ENCODE measurements around the gene DNAJB11.

Gene DNAJB11

DNA sequence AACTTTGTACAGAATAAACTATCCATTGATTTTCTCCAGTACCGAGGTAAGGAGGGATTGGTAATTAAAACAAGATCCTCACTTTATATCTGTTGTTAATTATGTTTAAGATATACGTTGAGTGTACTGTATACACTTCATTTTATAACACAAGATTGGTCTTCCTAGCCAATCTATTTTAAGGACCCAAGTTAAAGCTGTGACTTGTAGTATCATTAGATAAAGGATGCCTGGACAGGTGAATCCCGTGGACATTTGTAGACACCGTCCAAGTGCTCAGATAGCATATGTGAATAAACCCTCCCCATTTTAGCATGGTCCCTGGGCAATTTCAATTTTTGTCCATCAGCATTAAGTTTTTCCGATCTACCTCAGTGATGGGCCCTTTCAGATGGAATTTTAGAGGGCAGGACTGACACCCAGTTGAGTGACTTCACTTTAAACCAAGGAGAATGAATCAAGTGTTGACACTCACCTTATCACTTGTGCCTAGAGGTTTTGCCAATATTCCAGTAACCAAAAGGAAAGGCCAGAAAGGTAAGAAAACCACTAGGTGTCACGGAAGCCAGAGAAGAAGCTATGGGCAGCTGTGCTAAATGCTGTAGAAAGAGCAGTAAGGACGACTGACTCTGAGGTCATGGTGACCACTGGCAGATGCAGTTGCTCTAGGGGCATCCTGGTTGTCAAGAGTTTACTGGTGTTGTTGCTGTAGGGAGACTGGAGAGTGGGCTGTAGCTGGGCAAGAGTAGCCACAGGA, 51.6 kb downstream of the DNAJB11 start:
- Histone ChIP-seq H3K4me3 (replicated peaks; ENCODE audit: insufficient read depth, low read length) (no peak overlapping the region), H3K27me3 (ENCODE audit: insufficient read depth, poor library complexity, severe bottlenecking) (peaks cover 3% of the 10 kb centered on the region), H3K27ac (replicated peaks) (no peak overlapping the region)
- no peak for DNase-seq (ENCODE audit: low read depth in 1 of 2, low spot score in 1 of 2)
- TF ChIP-seq, protein P1, sequence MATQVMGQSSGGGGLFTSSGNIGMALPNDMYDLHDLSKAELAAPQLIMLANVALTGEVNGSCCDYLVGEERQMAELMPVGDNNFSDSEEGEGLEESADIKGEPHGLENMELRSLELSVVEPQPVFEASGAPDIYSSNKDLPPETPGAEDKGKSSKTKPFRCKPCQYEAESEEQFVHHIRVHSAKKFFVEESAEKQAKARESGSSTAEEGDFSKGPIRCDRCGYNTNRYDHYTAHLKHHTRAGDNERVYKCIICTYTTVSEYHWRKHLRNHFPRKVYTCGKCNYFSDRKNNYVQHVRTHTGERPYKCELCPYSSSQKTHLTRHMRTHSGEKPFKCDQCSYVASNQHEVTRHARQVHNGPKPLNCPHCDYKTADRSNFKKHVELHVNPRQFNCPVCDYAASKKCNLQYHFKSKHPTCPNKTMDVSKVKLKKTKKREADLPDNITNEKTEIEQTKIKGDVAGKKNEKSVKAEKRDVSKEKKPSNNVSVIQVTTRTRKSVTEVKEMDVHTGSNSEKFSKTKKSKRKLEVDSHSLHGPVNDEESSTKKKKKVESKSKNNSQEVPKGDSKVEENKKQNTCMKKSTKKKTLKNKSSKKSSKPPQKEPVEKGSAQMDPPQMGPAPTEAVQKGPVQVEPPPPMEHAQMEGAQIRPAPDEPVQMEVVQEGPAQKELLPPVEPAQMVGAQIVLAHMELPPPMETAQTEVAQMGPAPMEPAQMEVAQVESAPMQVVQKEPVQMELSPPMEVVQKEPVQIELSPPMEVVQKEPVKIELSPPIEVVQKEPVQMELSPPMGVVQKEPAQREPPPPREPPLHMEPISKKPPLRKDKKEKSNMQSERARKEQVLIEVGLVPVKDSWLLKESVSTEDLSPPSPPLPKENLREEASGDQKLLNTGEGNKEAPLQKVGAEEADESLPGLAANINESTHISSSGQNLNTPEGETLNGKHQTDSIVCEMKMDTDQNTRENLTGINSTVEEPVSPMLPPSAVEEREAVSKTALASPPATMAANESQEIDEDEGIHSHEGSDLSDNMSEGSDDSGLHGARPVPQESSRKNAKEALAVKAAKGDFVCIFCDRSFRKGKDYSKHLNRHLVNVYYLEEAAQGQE (IDR thresholded peaks at IDR 0.05; ENCODE audit: insufficient replicate concordance, low read depth): no peak
- TF ChIP-seq SPI1 (IDR thresholded peaks at IDR 0.05; ENCODE audit: borderline replicate concordance, low read depth) (no peak), GABPA (IDR thresholded peaks at IDR 0.05; ENCODE audit: low read depth) (no peak), CTCF (IDR thresholded peaks at IDR 0.05; ENCODE audit: insufficient read depth, low read length) (no peak), POLR2AphosphoS5 (IDR thresholded peaks at IDR 0.05; ENCODE audit: low read depth) (no peak)

- H3K27me3 ChIP-seq (ENCODE audit: insufficient read depth, poor library complexity, severe bottlenecking): peaks cover 2% of the 10 kb centered on the region
- no peak for DNase-seq (ENCODE audit: low read depth in 1 of 2, low spot score in 1 of 2)
- no peak overlapping the region for H3K4me3 ChIP-seq (replicated peaks; ENCODE audit: insufficient read depth, low read length)
- no peak overlapping the region for H3K27ac ChIP-seq (replicated peaks)
- TF ChIP-seq POLR2AphosphoS5 (IDR thresholded peaks at IDR 0.05; ENCODE audit: low read depth) (no peak), SPI1 (IDR thresholded peaks at IDR 0.05; ENCODE audit: borderline replicate concordance, low read depth) (no peak), CTCF (IDR thresholded peaks at IDR 0.05; ENCODE audit: insufficient read depth, low read length) (no peak), GABPA (IDR thresholded peaks at IDR 0.05; ENCODE audit: low read depth) (no peak)
- TF ChIP-seq, protein P1 (IDR thresholded peaks at IDR 0.05; ENCODE audit: insufficient replicate concordance, low read depth): no peak
Observed at GRCh38 chr3:186622651-186623310, 52.3 kb downstream of the DNAJB11 start.

DNA sequence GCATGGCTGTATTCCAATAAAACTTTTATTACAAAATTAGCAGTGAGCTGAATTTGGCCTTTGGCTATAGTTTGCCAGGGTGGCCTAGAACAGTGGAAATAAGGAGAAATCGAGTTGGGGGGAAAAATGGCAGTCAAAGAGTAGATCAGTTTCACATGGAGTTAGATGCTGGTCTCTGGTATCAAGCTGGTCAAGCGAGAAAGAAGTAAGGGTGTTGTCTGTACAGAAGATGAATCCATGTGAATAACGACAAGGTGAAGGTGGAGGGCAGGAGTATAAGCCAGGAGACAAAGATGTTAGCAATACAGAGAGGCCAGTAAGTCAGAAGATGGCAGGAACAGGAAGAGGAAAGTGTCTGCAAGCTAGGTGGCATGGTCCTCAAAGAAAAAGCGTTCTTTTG, 54.1 kb downstream of the DNAJB11 start:
- no peak for TF ChIP-seq SPI1 (IDR thresholded peaks at IDR 0.05; ENCODE audit: borderline replicate concordance, low read depth)
- no peak for TF ChIP-seq GABPA (IDR thresholded peaks at IDR 0.05; ENCODE audit: low read depth)
- DNase-seq (ENCODE audit: low read depth in 1 of 2, low spot score in 1 of 2): no peak
- no peak overlapping the region for H3K27ac ChIP-seq (replicated peaks)

GRCh38 chr3:186625600-186626042, 55.1 kb downstream of the DNAJB11 start:
- H3K27ac ChIP-seq (replicated peaks): no peak overlapping the region
- DNase-seq (ENCODE audit: low read depth in 1 of 2, low spot score in 1 of 2): no peak
- TF ChIP-seq GABPA (IDR thresholded peaks at IDR 0.05; ENCODE audit: low read depth) (no peak), POLR2AphosphoS5 (IDR thresholded peaks at IDR 0.05; ENCODE audit: low read depth) (no peak), CTCF (IDR thresholded peaks at IDR 0.05; ENCODE audit: insufficient read depth, low read length) (no peak), SPI1 (IDR thresholded peaks at IDR 0.05; ENCODE audit: borderline replicate concordance, low read depth) (no peak)
- TF ChIP-seq, protein P1 (IDR thresholded peaks at IDR 0.05; ENCODE audit: insufficient replicate concordance, low read depth): no peak
- peaks cover 5% of the 10 kb centered on the region for H3K27me3 ChIP-seq (ENCODE audit: insufficient read depth, poor library complexity, severe bottlenecking)
- H3K4me3 ChIP-seq (replicated peaks; ENCODE audit: insufficient read depth, low read length): no peak overlapping the region

More for the DNA sequence above, 54.1 kb downstream of the DNAJB11 start:
- Histone ChIP-seq H3K27me3 (ENCODE audit: insufficient read depth, poor library complexity, severe bottlenecking) (peaks cover 4% of the 10 kb centered on the region), H3K4me3 (replicated peaks; ENCODE audit: insufficient read depth, low read length) (no peak overlapping the region)

Data from HL-60 (cell line).